GM19372 (cell line): ENCODE results near the gene PLA2G2E.

Source experiments
- ATAC-seq: cut with Tn5 transposase; IDR thresholded peaks from one replicate; pipeline ENCODE4 v1.9.1; 2021; ENCODE audit warnings: mild to moderate bottlenecking, low read depth, moderate library complexity; ENCODE audit not compliant: unreplicated experiment

Gene PLA2G2E, protein sequence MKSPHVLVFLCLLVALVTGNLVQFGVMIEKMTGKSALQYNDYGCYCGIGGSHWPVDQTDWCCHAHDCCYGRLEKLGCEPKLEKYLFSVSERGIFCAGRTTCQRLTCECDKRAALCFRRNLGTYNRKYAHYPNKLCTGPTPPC

DNA sequence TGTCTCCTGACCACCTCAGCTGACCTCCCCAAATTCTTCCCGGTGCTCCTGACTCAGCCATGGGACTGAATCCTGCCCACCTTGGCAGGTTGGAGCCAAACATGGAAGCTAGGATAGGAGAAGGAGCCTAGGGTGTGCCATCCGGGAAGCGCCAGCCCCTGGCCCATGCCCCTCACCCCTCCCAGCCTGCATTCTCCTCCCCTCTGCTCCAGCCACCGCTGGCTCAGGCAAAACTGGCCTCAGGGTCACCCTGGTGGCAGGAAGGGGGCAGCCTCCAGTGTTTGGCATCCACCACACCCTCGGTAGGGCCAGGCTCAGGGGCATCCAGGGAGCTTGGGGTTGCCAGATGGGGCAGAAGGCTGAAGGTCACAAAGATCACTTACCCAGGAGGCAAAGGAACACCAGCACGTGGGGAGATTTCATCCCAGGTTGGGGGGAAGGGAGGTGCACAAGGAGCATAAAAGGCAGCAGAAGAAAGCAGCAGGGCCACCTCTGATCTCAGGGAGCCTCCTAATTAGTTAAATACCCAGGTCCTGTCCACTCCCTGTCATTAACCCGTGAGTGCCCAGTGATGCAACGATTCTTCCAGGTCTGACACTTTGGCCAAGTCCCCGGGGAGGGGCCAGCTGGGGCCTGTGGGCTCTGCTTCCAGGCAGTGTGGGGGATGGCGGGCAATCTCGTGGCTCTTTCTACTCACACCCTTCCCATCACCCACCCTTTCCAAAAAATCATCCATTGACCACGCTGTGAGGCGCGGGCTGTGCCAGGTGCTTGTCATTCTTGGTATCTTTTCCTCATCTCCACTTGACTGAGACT lies at the start of gene PLA2G2E:
TSS of gene PLA2G2E (minus strand) at position 481 of the 816 bp plus-strand sequence. CDS start at position 423, 58 bp downstream.
- no peak for ATAC-seq

DNA sequence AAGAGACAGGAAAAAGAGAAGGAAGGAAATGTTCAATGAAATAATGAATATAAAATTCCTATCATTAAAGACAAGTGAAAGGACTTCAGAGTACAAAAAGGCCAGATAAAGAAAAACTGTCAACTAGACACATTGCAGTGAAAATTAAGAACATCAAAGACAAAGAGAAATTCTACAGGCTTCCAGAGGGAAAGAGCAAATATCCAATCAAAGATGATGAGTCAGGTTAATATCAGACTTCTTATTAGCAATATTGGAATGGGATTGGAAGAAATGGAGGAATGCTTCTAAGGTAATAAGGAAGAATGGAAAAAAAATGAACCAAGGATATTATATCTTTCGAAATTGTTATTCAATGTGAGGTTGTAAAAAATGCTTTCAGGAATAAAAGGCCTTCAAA lies 48.2 kb upstream of the PLA2G2E start:
- no peak for ATAC-seq

DNA sequence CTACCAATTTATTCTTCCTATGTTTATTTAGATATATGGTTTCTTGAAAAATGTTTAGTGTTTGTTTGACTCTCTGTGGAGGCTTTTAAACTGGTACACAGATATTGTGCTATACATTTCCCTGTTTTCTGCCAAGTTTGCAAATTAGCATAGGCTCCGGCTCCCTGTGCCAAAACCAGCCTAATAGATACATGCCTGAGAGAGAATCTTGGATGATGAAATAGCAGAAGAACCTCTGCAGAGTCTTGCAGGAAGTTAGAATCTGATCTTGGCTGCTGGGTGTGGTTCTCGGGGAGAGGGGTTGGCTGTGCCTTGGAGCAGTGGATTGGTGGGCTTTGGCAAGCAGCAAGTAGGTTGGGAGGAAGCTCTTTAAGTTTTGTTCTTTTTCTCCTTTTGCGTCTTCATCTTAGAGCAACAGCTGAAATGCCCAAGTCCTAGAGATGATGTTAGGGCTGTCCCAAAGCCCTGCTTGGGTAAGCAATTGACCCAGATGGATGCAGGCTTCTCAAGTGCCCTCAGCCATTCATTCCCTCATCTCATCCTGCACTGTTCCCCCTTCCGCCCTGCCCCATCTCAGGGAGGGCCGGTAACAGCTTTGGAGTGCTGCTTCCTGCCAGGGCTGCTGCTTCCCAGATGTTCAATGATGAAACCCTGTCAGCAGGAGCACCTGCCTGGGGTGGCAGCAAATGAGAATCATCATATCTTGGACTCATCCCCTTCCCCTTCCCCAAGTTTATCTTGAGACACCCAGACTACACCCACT lies 46.7 kb upstream of the PLA2G2E start:
- no peak for ATAC-seq

DNA sequence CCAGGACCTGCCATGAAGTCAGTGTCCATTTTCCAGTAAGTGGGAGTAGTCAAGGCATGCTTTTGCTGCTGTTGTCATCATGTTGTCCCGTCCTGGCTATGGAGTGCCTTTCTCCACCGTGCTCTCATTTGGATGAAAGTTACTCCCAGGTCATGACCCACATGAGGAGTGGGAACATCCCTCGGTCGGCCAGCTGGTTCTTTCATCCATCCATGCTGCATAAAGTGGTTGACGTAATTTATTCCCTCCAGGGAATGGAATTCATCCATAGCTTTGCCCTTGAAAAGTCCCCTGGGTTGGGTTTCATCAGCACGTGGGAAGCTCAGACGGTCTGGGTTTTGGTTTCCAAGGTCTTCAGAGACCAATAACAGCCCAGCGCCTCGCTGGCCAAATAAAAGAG lies 44.4 kb upstream of the PLA2G2E start:
- no peak for ATAC-seq

DNA sequence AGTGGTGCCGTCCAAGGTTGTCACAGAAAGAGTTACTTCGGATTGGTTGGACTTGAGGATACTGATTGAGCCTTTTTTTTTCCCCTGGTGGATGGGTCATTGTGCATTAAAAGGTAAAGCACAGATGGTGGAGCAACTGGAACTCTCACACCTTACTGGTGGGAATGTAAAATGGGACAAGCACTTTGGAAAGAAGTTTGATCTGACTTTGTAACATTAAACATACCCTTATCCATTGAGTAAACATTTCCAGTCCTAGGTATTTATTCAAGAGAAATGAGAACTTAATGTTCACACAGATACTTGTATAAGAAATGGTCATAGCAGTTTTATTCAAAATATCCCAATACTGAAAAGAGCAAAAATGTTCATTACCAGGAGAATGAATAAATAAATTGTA lies 41.1 kb upstream of the PLA2G2E start:
- no peak for ATAC-seq

DNA sequence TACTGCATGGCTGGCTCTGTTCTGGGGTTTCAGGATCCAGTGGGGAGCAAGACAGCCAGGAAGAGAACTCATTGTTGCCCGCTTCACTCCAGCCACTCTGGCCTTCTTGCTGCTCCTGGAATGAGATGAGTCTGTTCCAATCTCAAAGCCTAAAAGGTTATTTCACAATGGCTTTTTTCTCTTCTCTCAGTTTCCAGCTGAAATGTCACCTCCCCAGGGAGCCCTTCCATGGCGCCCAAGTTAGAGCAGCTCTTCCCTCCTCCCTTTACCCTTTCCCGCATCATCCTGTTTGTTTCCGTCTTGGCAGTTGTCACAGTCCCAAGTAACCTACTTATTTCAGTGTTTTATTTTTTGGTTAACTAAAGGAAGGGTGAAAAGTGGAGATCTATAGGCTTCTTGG lies 40.2 kb upstream of the PLA2G2E start:
- ATAC-seq, result no peak

DNA sequence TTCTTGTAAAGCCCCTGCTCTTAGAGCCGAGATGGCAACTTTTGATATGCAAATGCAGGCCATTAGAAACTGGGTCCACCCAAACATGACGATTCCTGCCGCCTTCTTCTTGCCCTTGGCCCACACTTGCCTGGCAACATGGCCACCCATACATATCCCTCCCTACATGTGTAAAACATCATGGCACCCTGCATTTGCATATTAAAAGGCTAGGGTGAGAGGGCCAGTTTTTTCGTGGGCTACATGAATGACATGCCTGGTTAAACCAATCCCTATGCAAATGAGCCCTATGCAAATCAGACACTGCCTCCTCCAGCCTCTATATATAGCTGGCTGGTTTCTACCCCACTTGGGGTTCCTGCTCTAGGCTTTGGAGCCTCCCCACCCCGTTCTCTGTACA lies 37.2 kb upstream of the PLA2G2E start:
- ATAC-seq, result no peak

DNA sequence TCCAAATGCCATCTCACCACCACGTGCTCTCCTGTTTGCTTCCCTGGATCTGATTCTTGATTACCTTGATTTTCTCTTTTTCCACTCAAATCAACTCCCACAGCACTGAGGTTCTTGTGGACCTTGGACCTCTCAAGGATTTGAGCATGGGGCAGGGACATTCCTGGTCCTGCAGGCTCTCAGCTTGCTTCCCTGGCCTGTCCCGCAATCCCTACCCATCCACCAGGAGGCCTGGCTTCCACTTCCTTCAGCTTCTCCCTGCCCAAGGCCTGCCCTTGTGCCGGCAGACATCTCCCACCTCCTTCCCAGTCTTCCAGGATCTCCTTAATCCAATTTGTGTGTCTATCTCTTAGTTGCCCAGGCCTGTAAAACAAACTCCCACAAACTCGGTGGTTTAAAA lies 34.4 kb upstream of the PLA2G2E start:
- no peak for ATAC-seq

DNA sequence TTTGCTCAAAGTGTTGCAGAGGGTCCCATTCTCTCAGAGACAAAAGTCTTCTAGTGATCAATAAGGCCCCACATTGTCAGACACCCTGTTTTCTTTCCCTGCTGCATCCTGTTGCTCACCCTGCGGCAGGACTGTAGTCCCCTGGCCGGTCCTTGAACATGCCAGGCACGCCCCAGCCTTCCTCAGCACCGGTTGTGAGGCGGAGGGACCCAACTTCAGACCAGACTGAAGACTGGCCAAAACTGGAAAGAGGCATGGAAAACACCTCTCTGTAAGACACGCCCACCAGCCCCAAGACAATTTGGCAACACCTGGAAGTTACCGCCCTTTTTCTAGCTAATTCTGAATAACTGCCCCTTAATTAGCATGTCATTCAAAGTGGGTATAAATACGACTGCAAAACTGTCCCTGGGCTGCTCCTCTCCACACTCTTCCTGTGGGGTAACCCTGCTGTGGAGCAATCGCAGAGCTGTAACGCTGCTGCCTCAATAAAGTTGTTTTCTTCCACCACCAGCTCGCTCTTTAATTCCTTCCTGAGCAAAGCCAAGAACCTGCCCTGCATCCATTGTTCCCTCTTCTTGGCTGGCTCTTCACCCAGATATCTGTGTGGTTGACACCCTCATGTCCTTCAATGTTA lies 32.2 kb upstream of the PLA2G2E start:
- ATAC-seq, result no peak

DNA sequence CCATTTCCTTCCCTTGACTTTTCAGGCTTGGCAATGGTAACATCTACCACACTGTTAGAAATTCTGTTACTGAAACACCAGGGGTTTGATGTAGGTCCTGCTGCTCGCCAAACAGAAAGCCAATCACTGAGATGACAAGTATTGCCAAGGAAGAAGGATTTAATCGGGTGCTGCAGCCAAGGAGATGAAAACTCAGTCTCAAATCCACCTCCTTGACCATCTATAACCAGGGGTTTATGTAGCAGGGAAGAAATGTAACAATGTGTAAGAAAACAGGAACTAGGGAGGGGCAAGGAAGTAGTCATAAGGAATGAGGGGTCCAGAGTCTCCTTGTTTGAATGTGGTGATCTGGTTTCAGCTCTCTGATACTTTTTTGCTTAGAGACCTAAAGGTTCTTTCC lies 30.6 kb upstream of the PLA2G2E start:
- no peak for ATAC-seq

DNA sequence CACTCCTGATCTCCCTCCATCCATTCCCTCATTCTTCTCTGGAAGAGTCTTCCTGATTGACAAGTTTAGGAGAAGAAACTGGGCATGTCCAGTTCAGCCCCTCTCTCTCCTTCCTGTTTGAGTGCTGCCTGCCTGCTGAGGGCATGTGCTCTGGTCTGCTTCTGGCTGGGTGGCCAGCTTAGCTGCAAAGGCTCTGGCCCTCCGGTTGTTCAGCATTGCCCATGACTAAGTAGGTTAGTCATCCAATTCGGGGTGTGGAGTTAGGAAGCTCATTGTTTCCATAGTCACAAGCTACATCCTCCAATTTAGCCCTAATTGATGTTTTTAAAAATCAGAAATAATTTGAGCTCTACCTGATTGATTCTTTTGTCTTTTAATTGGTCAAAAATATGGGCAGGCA lies 25.6 kb upstream of the PLA2G2E start:
- no peak for ATAC-seq

DNA sequence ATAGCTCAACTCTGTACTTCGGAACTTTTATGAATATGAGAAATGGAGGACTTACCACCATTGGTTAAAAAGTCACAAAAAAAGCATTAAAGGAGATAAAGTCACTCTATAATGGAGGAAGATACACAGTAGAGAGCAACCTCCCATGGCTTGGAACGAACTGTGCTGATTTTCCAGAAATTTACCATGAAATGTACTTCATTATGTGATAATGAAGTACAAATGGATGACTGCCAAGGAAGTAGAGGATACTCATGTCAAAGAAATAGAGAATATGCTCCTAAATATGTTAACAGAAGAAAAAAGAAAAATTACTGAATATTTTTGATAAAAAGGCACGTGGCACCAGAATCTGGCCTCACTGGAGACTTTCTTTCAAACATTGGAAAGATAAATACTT lies 23.6 kb upstream of the PLA2G2E start:
- no peak for ATAC-seq

DNA sequence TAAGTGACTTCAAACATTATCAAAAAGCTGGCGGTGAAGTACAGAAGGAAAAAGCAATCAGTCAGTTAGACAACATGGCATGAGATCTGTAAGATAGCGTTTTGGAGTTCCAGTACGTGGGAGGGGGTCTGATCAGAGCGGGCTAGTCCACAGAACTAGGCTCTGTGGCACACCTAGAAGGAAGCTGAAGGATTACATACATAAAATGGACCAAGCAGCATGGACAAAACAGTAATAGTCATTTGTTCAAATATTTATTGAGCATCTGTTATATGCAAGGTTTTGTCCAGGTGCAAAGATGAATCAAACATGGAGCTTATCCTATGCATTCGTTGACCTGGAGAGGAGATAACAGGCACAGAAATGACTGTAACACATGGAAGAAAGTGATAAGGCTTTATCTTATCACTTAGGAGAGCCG lies 22.9 kb upstream of the PLA2G2E start:
- no peak for ATAC-seq

DNA sequence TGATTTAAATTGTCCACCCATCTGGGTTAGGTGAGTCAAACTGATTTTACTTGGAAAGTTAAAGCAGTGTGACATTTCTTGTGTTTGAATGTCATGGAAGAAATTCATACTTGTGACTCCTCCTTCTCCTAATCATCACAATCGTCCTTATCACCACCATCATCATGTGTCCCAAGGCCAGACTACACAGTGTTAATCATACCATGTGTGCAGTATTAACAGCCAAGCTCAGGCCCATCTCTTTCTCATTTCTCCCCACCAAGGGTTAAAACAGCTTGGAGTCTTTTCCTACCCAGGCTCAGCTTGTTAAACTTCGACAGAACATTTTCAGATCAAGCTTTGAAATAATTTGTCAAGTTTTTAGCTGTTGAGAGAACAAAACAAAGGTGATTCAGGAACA lies 22.5 kb upstream of the PLA2G2E start:
- ATAC-seq, result no peak

DNA sequence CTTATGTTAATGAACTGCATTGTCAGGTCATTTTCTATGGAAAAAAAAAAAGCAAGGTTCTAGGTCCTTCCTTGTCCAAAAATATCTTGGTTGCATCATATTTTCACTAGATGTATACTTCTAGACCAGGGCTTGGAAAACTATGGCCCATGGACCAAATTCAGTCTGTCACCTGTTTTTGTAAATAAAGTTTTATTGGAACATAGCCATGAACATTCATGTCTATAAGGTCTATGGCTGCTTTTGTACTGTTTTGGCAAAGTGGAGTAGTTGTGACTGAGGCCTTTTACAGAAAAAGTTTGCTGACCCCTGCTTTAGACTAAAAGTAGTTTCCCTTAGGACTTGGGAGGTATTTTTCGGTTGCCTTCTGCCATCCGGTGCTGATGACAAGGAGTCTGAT lies 19.2 kb upstream of the PLA2G2E start:
- ATAC-seq, result no peak

DNA sequence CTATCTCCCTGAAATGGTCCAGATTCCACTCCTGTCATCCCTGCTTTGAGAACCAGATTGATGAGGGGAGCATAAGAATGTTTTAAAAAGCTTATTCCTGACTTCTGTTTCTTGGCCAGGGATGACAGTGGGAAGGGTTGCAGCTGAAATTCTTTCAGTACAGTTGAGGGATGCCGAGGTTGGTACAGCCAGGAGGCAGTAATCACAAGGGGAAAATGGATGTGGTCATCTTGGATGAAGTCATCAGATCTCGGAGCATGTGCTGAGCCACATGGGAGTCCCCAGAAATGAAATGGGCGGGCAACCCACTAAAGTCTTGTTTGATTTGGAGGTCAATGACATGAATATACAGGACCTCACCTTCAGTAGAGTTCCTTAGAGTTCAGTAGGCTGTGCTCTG lies 18.7 kb upstream of the PLA2G2E start:
- ATAC-seq, result no peak

DNA sequence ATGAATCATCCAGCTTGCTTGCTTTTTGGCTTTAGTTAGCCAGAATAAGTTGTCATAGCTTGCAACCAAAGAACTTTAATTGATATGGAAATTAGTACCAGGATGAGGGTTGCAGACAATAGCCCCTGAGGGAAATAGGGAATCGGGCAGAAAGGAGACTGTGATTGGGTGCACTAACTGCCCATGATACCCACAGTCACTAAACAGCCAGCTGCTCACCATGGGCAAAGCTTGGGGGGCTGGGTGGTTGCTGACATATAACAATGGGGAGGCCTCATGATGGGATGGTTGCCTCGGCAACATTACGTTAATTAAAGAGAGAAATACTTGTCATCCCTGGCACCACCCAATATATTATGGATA lies 17.8 kb upstream of the PLA2G2E start:
- ATAC-seq, result no peak

DNA sequence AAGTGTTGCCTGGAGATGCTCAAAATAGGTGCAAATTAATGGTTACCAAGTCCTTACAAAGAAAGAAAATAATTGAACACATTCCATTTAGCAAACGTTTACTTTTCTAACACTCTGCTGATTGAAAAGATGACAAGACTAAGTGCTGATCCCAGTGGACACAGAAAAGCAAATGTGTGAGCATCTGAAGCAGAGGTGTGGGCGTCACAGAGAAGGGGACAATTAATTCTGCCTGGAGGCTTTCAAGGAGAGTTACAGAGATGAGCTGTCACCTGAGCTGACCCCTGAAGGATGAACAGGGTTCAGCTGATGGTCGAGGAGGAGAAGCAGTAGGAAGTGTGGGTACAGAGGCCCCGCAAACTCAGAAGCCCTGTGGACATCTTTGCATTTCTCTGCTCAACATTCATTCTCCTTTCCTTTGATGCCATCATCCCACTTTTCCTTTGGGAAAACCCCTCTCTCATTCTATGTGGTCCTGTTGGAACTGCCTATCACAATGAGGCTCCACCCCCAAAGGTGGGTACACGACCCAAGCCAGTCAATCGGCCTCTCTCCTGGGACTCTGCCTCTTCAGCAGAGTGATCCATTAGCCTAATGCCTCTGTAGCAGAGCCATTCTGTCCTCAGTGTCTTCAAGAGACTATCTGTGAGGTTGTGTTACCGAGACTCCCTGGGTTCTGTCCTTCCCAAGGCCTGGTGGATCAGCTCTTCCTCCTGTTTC lies 17.2 kb upstream of the PLA2G2E start:
- no peak for ATAC-seq

DNA sequence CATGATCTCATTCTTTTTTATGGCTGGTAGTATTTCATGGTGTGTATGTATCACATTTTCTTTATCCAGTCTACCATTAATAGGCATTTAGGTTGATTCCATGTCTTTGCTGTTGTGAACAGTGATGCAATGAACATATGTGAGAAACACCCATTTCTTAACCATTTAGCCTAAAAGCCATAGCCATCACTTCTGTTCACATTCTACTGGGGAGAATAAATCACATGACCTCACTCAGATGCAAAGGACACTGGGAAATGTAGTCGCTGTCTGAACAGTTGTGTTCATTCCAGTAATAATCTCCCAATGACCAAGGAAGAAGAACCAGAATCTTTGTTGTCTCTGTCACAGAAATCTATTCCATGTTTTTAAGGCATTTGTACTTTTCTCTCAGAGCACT lies 15.1 kb upstream of the PLA2G2E start:
- no peak for ATAC-seq

DNA sequence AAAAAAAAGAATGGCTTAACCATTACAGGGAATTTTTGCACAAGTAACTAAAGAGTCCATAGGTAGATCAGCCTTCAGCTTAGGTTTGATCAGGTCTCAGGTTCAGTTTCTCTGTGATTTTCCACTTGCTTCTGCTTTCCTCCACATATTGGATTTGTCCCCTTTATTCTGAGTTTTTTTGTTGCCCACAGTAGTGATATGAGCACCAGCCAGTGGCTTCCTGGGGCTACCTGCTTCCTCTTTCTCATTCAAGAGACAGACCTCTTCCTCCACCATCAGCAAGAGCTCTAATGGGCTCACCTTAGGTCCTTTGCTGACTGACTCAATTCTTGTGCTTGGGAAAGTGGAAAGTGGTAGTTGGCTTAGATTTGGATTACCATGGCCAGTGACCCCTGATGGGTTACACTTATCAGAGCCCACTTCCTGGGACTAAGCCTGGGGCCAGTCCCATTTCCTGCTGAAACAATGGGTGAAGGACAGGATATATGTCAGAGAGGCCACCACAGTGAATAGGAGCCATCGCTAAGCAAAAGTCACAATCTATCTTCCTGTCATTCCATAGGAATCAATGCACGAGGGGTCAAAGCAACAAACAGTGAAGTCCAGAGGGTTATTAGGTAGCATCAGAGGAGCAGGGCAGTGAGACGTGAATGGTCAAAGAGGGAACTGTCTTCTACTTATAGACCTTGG lies 12.8 kb upstream of the PLA2G2E start:
- ATAC-seq, result no peak
